ENCODE data around the gene KRR1. TPM values are rescaled to one million over a fixed set of nuclear protein-coding genes. Genes with fewer than 3 reads are reported as not detected.

KRR1 gene
- polyA plus RNA-seq, 1 of the 3 experiments (the other 2 are of a cell fraction): 13.8 TPM

Other genes starting within 250 kb of the KRR1 start
- gene CAPS2, start 181.3 kb downstream of the KRR1 start, polyA plus RNA-seq (2012; rRNA removed): 5.7 TPM in 2 replicates
- gene GLIPR1L1, start 176.9 kb downstream of the KRR1 start, polyA plus RNA-seq (2012; rRNA removed): not detected in 2 replicates
- 0.13 and 0.24 TPM in 2 replicates for gene GLIPR1L2, start 120.5 kb downstream of the KRR1 start, polyA plus RNA-seq (2012; rRNA removed)
- gene GLIPR1, start 30.9 kb downstream of the KRR1 start, polyA plus RNA-seq (2012; rRNA removed): 75.6 and 141 TPM in 2 replicates

Measured in SK-N-SH (cell line).